K562 (cell line): ENCODE results near the gene ICA1. TPM values are rescaled to one million over a fixed set of nuclear protein-coding genes. Genes with fewer than 3 reads are reported as not detected.
A peak's percentile ranks its signal among the peaks of the same experiment; 100 is the strongest.

Source experiments
- ATAC-seq: fragments of 200-7000 bp; cut with Tn5 transposase; 3 replicates; pipeline ENCODE4 v1.9.1; 2020; ENCODE audit warnings: moderate library complexity
- BruUV-seq: library from RNA; stranded (reverse); fragments of 400-500 nt; replicated peaks from 2 replicates; lab custom pipeline; 2021; lab: Mats Ljungman, UMichigan
- CTCF ChIA-PET: fragments of 300-600 bp; formaldehyde crosslinking; extraction: SDS; loops from one replicate; lab custom pipeline; 2021; ENCODE audit warnings: low intra/inter-chr PET ratio; lab: Yijun Ruan, JAX
- POLR2A ChIA-PET: fragments of 300-600, 350-650 bp; sonication (Branson Sonifier 250); formaldehyde crosslinking; extraction: SDS; loops from one replicate; lab custom pipeline; 2021; ENCODE audit warnings: antibody characterized with exemption, inconsistent platforms; lab: Yijun Ruan, JAX
- DNase-seq, 4 experiments: peaks; one replicate each; pipeline versions ENCODE4 v3.0.0 to v3.0.0-alpha.2; 2011 to 2018; ENCODE audit warnings: low spot score in 3 of 4, mixed read lengths in 3 of 4; ENCODE audit errors: extremely low read depth in 1 of 4
- FAIRE-seq: peaks from 2 replicates; lab custom pipeline; 2011; peaks lifted over from hg19 to GRCh38; lab: Jason Lieb, UNC
- H2AFZ ChIP-seq: 2 replicates; pipeline ENCODE4 v1.6.0; 2011; ENCODE audit warnings: low read depth, low read length, control low read depth, inconsistent platforms
- H3K27ac ChIP-seq: fragments of 200-600 bp; 3 replicates; pipeline ENCODE4 v1.8.0; 2011; ENCODE audit warnings: low read depth, mild to moderate bottlenecking, control low read depth, inconsistent platforms, low read length, moderate library complexity, mixed read lengths; ENCODE audit errors: extremely low read depth
- H3K27me3 ChIP-seq, 2 experiments: fragments of 300-600 bp in 1 of 2; 2 replicates in 1 of 2; 3 replicates in 1 of 2; pipeline versions ENCODE4 v1.6.0 to v1.8.0; 2011; ENCODE audit warnings: inconsistent platforms in 2 of 2, low read length in 2 of 2, mild to moderate bottlenecking in 1 of 2, mixed read lengths in 1 of 2, moderate library complexity in 1 of 2; ENCODE audit not compliant: control insufficient read depth in 2 of 2, insufficient read depth in 2 of 2
- H3K36me3 ChIP-seq: fragments of 300-600 bp; 3 replicates; pipeline ENCODE4 v1.8.0; 2011; ENCODE audit warnings: mild to moderate bottlenecking, low read length, inconsistent platforms; ENCODE audit not compliant: control insufficient read depth, insufficient read depth
- H3K4me1 ChIP-seq, 2 experiments: fragments of 200-600 bp in 1 of 2; replicated peaks in 1 of 2; 2 replicates in 1 of 2; 3 replicates in 1 of 2; pipeline versions ENCODE4 v1.5.1 to v1.8.0; 2011; ENCODE audit warnings: inconsistent platforms in 2 of 2, low read length in 2 of 2, mild to moderate bottlenecking in 1 of 2, mixed read lengths in 1 of 2, moderate library complexity in 1 of 2; ENCODE audit not compliant: control insufficient read depth in 2 of 2, insufficient read depth in 2 of 2
- H3K4me2 ChIP-seq: 2 replicates; pipeline ENCODE4 v1.6.1; 2011; ENCODE audit warnings: low read length, control low read depth, inconsistent platforms, mixed read lengths; ENCODE audit not compliant: insufficient read depth
- H3K4me3 ChIP-seq: fragments of 200-600 bp; sonication (generic), shearing (Covaris generic); 2 replicates; pipeline ENCODE4 v1.5.1; 2016; ENCODE audit warnings: control low read depth, inconsistent platforms
- H3K79me2 ChIP-seq: fragments of 200-600 bp; 3 replicates; pipeline ENCODE4 v1.8.0; 2011; ENCODE audit warnings: low read length, inconsistent platforms; ENCODE audit not compliant: control insufficient read depth, insufficient read depth
- H3K9ac ChIP-seq, 2 experiments: 2 replicates each; pipeline versions ENCODE4 v1.6.0 to v1.6.1; 2011; ENCODE audit warnings: low read depth in 2 of 2, low read length in 2 of 2, control low read depth in 1 of 2, inconsistent platforms in 1 of 2, mild to moderate bottlenecking in 1 of 2, mixed read lengths in 1 of 2; ENCODE audit not compliant: insufficient read depth in 1 of 2
- H3K9me1 ChIP-seq: one replicate; pipeline ENCODE4 v1.6.0; 2011; ENCODE audit warnings: inconsistent platforms, mild to moderate bottlenecking, low read length, moderate library complexity; ENCODE audit not compliant: control insufficient read depth, insufficient read depth
- H3K9me3 ChIP-seq: replicated peaks from 2 replicates; pipeline ENCODE4 v1.5.1; 2011; ENCODE audit warnings: low read depth, low read length, inconsistent platforms; ENCODE audit not compliant: control insufficient read depth, insufficient read depth
- H4K20me1 ChIP-seq: replicated peaks from 2 replicates; pipeline ENCODE4 v1.6.1; 2011; ENCODE audit warnings: low read length, inconsistent platforms, mixed read lengths; ENCODE audit not compliant: control insufficient read depth, insufficient read depth
- C11orf30 ChIP-seq: fragments of 450-650 bp; IDR thresholded peaks from 2 replicates; pipeline ENCODE4 v1.6.1; 2016; ENCODE audit warnings: low read depth, mild to moderate bottlenecking
- FOXK2 ChIP-seq, 2 experiments: fragments of 450-650 bp; IDR thresholded peaks in 1 of 2; conservative IDR thresholded peaks in 1 of 2; 2 replicates each; pipeline ENCODE4 v1.6.1; 2016; ENCODE audit warnings: low read depth in 2 of 2, mild to moderate bottlenecking in 1 of 2
- MAFG ChIP-seq: fragments of 450-650 bp; conservative IDR thresholded peaks from 2 replicates; pipeline ENCODE4 v1.6.1; 2016; ENCODE audit warnings: missing genetic modification characterization, missing compliant biosample characterization
- MAFK ChIP-seq: IDR thresholded peaks from 2 replicates; pipeline ENCODE4 v1.6.1; 2011; ENCODE audit warnings: low read length, improper control_type of control experiment
- RAD21 ChIP-seq, 2 experiments: fragments of 250-450 bp in 1 of 2; fragments of 450-650 bp in 1 of 2; sonication (Bioruptor Pico) in 1 of 2; formaldehyde crosslinking in 1 of 2; IDR thresholded peaks in 1 of 2; conservative IDR thresholded peaks in 1 of 2; 2 replicates each; pipeline versions ENCODE4 v1.4.0 to v1.8.0; 2020 to 2022; ENCODE audit warnings: mild to moderate bottlenecking in 2 of 2, moderate library complexity in 1 of 2
- SMC3 ChIP-seq: conservative IDR thresholded peaks from 2 replicates; pipeline ENCODE4 v1.6.1; 2011; ENCODE audit warnings: low read depth, low read length, improper control_type of control experiment; ENCODE audit not compliant: insufficient read depth
- YBX1 ChIP-seq: fragments of 450-650 bp; IDR thresholded peaks from 2 replicates; pipeline ENCODE4 v1.7.1; 2016; ENCODE audit warnings: mild to moderate bottlenecking
- ZNF41 ChIP-seq: fragments of 250-450 bp; sonication (Bioruptor Pico); conservative IDR thresholded peaks from 2 replicates; pipeline ENCODE4 v1.4.0; 2020; ENCODE audit warnings: mild to moderate bottlenecking
- WGBS: fragments of 100-300 bp; shearing (Covaris generic); methylation state at CpG from one replicate; pipeline ENCODE4 v1.1.6; 2016; ENCODE audit warnings: low coverage, mixed read lengths; ENCODE audit not compliant: insufficient coverage; ENCODE audit errors: missing lambda C conversion rate; 5-methylcytosine and 5-hydroxymethylcytosine counted together
- in situ Hi-C: fragments of 300-500 bp; cut with MboI; formaldehyde crosslinking; loops from 4 replicates; pipeline ENCODE4 v1.15.0; 2018; ENCODE audit warnings: inconsistent platforms, mixed read lengths
- intact Hi-C: fragments of 100-400 bp; cut with micrococcal nuclease; formaldehyde crosslinking; loops from 2 replicates; pipeline ENCODE4 v1.14.2; 2022
- polyA plus RNA-seq, 8 experiments: library from polyadenylated mRNA; depleted of rRNA in 4 of 8; stranded (reverse) in 5 of 8; unstranded in 3 of 8; fragments of >200 nt; fragmentation: Nextera tagmentation in 2 of 8; fragmentation: Illumina TruSeq in 1 of 8; extraction: Ambion mirVana in 2 of 8; extraction: Trizol in 1 of 8; gene quantifications; 2 replicates each; pipeline versions ENCODE4 v1.2.1 to v1.2.3, GENCODE V29; 2011 to 2014; ENCODE audit warnings: inconsistent platforms in 1 of 8, missing spikeins in 1 of 8
- total RNA-seq, 7 experiments: library from RNA; depleted of rRNA in 6 of 7; stranded (reverse); fragments of >200 nt in 6 of 7; fragmentation: Illumina TruSeq in 2 of 7; extraction: Trizol in 2 of 7; gene quantifications; 2 replicates each; pipeline versions ENCODE4 v1.2.1 to v1.2.3, GENCODE V29; 2011 to 2021; ENCODE audit warnings: low replicate concordance in 1 of 7
- TF ChIP-seq, protein P1 (sequence below): fragments of 450-650 bp; formaldehyde crosslinking; IDR thresholded peaks from 2 replicates; pipeline ENCODE4 v1.4.0; 2020; ENCODE audit warnings: mild to moderate bottlenecking
- TF ChIP-seq, protein P2 (sequence below), 2 experiments: fragments of 450-650 bp; formaldehyde crosslinking in 1 of 2; IDR thresholded peaks; 2 replicates each; pipeline versions ENCODE4 v1.4.0 to v1.6.1; 2014 to 2020; ENCODE audit warnings: mild to moderate bottlenecking in 2 of 2, borderline replicate concordance in 1 of 2, low read depth in 1 of 2

The ICA1 gene
- total and polyA plus RNA-seq, 9 of the 15 experiments (the other 6 are each of a cell fraction or from before 2014, with no cell fraction given), result 7.1 to 22.3 (median 16.4) TPM

DNA sequence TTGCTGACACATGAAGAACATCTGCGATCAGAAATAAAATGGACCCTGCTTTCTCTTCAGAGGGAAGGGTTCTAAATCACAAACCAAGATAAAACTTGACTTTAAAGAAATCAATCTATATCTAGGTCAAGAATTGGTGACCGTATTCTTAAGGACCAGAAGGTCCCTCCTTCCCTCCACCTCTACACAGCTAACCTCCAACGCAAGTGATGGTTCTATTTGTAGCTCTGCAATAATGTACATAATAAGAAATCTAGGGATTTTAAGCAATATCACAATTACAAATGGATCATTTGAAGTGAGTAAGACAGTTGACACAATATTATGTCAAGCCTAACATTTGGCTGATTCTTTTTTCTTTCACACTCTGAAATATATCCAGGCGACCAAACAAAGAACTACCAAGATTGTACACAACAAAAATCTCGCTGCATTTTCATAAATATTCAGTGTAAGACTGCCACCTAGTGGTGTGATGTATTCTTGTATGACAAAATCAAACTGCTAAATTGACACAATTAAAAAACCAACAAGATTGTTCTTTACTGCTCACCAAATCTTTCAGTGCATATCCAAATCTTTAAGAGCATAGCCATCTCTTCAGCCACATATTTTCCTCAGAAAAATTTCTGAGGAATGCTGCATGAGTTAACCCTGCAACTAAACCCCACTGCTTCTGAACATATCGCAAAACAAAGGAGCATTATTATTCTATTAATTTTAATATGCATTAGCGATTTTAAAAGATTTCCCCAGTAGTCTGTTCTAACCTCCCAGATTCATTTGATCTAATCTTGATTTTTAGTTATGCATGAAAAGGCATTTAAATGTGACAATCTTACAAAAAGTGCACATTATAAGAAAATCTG is 44.5 kb downstream of the ICA1 start:
- Histone ChIP-seq H3K4me1 (no peaks in the 10 kb centered on the region), H3K9ac (no peak overlapping the region), H3K79me2 (no peaks in the 10 kb centered on the region), H3K36me3 (no peaks in the 10 kb centered on the region; the same call in 2 of the 3 replicates), H3K4me2 (no peak overlapping the region), H3K9me3 (no peaks in the 10 kb centered on the region), H4K20me1 (no peaks in the 10 kb centered on the region), H3K4me3 (no peak overlapping the region), H2AFZ (no peak overlapping the region), H3K9me1 (no peaks in the 10 kb centered on the region), H3K27me3 (no peaks in the 10 kb centered on the region), H3K27ac (no peak overlapping the region)
- peak; percentile 81 for FAIRE-seq
- intact Hi-C loops (loop anchor here (2.0 to 10.0 kb wide), 6 partner anchors 80 to 793 kb away; no protein-coding TSS in a partner anchor), in situ Hi-C loops (loop anchor here (5.0 kb wide), 1 partner anchor 790 kb away; no protein-coding TSS in a partner anchor)
- WGBS, result 45% methylated on average over 7 of the region's 7 CpGs
- DNase-seq, result peak; percentile 38 to 74 (median 39)
- POLR2A ChIA-PET, result interaction anchor here (0.7 kb wide), 1 partner anchor 352 kb away, joined by 3 read pairs; no protein-coding TSS in a partner anchor
- no TSS peak for BruUV-seq
- CTCF ChIA-PET, result interaction anchor here (0.8 to 1.8 kb wide), 5 partner anchors 481 to 794 kb away, joined by 3 to 7 read pairs (median 4); no protein-coding TSS in a partner anchor
- peak; percentile 70 for ATAC-seq
- peak; percentile 85 to 86 for TF ChIP-seq RAD21 (CRISPR knock-in tag; conservative IDR thresholded peaks at IDR 0.05 in 1 of 2, IDR thresholded peaks at IDR 0.05 in 1 of 2)
- TF ChIP-seq MAFK, result peak; percentile 34; the same call in 1 of the 2 replicates
- peak; percentile 51 for TF ChIP-seq SMC3
- TF ChIP-seq YBX1, result no peak
- TF ChIP-seq, protein P1, sequence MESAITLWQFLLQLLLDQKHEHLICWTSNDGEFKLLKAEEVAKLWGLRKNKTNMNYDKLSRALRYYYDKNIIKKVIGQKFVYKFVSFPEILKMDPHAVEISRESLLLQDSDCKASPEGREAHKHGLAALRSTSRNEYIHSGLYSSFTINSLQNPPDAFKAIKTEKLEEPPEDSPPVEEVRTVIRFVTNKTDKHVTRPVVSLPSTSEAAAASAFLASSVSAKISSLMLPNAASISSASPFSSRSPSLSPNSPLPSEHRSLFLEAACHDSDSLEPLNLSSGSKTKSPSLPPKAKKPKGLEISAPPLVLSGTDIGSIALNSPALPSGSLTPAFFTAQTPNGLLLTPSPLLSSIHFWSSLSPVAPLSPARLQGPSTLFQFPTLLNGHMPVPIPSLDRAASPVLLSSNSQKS (CRISPR knock-in tag), result no peak
- no peak for TF ChIP-seq ZNF41
- peak; percentile 55; the same call in 1 of the 2 replicates for TF ChIP-seq MAFG (tag)
- TF ChIP-seq, protein P2, sequence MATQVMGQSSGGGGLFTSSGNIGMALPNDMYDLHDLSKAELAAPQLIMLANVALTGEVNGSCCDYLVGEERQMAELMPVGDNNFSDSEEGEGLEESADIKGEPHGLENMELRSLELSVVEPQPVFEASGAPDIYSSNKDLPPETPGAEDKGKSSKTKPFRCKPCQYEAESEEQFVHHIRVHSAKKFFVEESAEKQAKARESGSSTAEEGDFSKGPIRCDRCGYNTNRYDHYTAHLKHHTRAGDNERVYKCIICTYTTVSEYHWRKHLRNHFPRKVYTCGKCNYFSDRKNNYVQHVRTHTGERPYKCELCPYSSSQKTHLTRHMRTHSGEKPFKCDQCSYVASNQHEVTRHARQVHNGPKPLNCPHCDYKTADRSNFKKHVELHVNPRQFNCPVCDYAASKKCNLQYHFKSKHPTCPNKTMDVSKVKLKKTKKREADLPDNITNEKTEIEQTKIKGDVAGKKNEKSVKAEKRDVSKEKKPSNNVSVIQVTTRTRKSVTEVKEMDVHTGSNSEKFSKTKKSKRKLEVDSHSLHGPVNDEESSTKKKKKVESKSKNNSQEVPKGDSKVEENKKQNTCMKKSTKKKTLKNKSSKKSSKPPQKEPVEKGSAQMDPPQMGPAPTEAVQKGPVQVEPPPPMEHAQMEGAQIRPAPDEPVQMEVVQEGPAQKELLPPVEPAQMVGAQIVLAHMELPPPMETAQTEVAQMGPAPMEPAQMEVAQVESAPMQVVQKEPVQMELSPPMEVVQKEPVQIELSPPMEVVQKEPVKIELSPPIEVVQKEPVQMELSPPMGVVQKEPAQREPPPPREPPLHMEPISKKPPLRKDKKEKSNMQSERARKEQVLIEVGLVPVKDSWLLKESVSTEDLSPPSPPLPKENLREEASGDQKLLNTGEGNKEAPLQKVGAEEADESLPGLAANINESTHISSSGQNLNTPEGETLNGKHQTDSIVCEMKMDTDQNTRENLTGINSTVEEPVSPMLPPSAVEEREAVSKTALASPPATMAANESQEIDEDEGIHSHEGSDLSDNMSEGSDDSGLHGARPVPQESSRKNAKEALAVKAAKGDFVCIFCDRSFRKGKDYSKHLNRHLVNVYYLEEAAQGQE (IDR thresholded peaks at IDR 0.05; ENCODE audit: borderline replicate concordance), result peak; percentile 73
- TF ChIP-seq, protein P2 (CRISPR knock-in tag; IDR thresholded peaks at IDR 0.05; ENCODE audit: low read depth), result no peak
- peak; percentile 71 for TF ChIP-seq C11orf30
- TF ChIP-seq FOXK2 (conservative IDR thresholded peaks at IDR 0.05 in 1 of 2, IDR thresholded peaks at IDR 0.05 in 1 of 2; ENCODE audit: low read depth in 2 of 2), result peak; percentile 34 to 38; a peak in 2 of 4 replicates
